Central memory CD4-positive, alpha-beta T cell (primary cell): ENCODE measurements around the gene ADAMTS17.
"Not testable (repeated sequence)": the region's sequence is repeated elsewhere in the genome, so short reads cannot be mapped to it uniquely, and the experiment has no call there.

Source experiments
- DNase-seq: peaks from one replicate; pipeline ENCODE4 v3.0.0; 2022

Gene ADAMTS17

DNA sequence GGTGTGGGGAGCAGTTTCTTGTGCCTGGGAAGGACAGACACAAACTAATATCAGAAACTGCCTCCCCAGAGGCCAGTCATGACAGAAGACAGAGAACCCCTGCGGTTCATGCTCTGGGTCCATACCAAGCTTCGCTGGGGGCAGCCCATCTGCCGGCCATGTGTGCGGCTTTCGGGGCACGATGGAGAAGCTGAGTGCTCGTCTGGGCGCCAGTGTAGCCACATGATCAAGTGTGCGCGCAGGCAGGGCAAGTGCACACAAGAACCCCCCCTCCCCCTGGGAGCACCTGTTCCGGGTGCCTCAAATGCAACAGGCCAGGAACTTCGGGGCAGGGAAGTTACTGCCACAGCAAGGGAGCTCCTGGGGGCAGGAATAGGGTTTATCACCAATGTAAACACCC is 1.8 kb downstream of the ADAMTS17 start:
- no peak for DNase-seq

DNA sequence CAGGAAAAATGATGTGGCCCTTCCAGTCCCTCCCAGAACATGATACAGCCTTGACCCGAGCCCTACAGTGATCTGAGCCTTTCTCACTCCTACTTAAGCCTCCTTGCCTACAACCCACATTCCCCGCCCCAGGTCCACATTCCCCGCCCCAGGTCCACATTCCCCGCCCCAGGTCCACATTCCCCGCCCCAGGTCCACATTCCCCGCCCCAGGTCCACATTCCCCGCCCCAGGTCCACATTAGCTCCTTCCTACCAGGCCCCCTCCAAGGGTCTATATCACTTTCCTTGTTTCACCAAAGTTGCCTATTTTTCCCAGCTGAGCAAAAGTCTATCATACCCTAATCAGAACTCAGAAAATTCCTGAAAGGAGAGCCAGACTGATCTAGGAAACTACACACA is 2.3 kb downstream of the ADAMTS17 start:
- DNase-seq: not testable (repeated sequence)

DNA sequence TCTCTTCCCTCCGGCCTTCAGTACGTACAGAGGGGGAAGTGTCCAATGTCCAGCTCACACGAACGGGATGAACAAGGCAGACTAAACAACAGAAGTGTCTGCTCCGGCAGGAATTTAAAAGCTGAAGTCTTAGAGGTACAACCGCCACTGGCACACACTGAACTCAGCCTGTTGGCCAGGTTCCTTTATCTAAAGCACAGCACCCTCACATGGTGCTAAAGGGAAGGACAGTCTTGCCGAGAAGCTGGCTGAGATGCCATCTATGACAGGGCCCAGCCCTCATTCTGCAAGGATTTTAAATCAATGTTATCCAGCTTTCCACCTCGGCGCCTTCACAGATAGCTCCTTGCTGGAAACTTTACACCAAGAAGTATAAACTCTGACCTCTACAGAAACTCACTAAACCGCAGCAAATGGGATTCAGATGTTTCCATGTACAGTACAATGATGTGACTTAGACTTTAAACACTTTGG is 2.8 kb downstream of the ADAMTS17 start:
- DNase-seq: peak; percentile 70

DNA sequence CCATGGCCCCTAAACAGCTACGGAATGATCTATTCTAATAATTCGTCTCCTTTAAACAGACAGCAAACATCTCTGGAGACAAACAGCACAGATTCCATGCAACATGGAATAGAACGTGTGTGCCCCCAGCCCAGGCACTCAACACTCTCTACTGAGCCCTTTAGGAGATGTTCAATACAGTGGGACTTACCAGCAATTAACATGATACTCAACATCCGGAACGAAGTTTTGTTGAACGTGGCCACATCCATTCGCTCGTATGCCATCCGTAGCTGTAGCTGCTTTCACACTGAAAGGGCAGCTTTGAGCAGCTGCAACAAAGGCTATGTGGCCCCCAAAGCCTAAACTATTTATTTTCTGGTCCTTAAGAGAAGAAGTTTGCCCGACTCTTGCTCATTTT is 3.5 kb downstream of the ADAMTS17 start:
- DNase-seq: no peak

- no peak for DNase-seq
Observed at GRCh38 chr15:100337096-100338044, 4.4 kb downstream of the ADAMTS17 start.

GRCh38 chr15:100336061-100336460 is 5.7 kb downstream of the ADAMTS17 start:
- no peak for DNase-seq

DNA sequence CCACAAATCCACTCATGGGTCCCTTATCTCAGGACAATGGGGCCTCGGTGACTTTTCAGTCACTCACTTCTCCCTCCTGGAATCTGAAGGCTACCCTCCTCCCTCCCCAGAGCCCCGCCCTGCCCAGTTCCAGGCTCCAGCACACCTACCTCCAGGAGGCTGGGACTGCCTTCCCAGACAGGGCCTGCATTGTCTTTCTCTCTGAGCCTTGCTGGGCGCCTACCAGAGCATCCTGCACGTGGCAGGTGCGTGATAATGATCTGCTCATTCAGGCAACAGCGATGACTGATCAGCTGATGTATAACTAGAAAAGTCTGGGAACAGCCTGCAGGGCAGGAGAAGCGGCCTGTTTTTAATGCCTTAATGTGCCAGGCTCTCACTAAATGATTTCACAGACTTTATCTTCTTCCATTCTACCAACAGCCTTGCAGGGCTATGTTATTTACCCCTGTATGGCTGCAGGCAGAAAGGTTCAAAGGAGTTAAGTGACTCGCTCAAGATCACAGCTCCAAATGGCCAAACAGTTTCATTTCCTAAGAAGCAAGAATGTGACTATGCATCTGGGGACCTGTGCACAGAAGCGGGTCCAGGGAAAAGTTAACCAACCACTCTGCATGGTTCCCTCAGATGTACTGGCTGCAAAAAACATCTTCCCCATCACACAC is 6.3 kb downstream of the ADAMTS17 start:
- no peak for DNase-seq

GRCh38 chr15:100334905-100335304 is 6.9 kb downstream of the ADAMTS17 start:
- no peak for DNase-seq

DNA sequence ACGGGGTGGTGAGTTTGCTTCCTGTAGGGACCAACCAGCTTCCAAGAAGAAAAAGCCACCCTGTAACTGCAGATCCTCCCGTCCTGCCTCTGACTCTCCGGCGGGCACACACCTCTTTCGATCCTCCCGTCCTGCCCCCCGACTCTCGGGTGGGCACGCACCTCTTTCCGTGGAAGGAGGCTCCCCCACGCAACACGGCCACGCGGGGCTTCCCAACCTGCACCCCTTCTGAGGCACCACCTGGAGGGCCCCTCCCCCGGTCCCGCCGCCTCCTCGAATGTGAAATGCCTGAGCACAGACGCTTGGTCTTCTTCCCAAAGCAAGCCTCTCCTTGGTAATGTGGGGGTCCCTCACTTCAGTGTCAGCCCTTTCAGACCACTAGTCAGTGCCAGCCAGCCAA is 7.3 kb downstream of the ADAMTS17 start:
- no peak for DNase-seq

GRCh38 chr15:100334015-100334414 is 7.8 kb downstream of the ADAMTS17 start:
- no peak for DNase-seq

DNA sequence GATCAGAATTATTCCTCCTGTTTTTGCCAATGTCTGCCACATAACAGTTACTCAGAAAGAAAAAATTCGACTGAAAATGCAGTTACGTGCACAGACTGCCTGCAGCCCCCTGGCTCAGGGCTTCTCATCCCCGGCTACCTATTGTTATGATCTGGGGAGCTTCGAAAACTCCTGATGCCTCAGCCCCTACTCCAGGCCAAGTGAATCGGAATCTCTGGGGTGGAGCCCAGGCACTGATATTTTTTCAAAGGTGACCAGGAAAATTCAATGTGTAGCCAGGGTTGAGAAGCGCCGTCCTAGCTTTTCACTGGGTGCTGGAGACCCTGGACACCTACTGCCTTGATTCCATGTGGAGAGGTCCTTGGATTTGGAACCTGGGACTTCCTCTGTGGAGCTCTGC is 8.5 kb downstream of the ADAMTS17 start:
- DNase-seq: no peak

DNA sequence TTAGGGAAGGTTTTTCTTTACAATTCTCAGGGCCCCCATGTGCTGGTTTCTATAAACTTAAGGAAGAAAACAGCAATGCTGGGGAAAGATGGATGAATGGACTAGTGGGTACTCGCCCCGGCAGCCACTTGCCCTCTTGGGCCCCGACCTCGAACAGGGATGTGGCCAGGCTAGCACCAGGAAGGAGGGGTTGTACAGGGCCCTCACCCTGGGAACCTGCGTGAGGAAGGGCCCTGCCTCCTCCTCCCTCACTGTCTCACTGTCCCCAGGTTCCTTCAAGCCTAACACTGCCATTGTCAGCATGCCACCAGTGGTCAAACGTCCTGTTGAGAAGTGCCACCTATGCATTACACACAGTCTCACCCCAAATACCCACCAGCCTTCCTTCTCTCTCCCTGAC is 9.1 kb downstream of the ADAMTS17 start:
- DNase-seq: no peak

- DNase-seq: no peak
Observed at GRCh38 chr15:100332231-100332630, 9.5 kb downstream of the ADAMTS17 start.

GRCh38 chr15:100330629-100331215 is 11.1 kb downstream of the ADAMTS17 start:
- DNase-seq: peak; percentile 71

GRCh38 chr15:100330221-100330620 is 11.6 kb downstream of the ADAMTS17 start:
- DNase-seq: no peak

DNA sequence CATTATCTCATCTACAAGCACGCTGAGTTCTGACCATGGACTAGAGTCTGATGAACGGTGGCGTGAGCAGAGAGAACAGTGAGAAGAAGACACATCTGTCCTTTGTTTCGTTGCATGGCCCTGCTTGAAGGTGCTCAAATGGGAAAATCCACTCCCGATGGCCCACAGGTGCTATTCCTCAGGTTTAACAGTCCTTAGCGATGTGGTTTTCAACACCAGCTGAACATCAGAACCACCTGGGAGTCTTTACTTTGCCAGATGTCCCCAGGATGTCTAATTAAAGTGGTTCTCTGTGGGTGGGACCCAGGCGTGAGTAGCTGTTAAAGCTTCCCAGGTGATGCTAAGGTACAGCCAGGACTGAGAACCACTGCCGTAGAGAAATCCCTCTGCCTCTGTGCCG is 13.0 kb downstream of the ADAMTS17 start:
- DNase-seq: no peak

- no peak for DNase-seq
Observed at GRCh38 chr15:100318880-100319279, 22.9 kb downstream of the ADAMTS17 start.

GRCh38 chr15:100314809-100315400 is 26.9 kb downstream of the ADAMTS17 start:
- no peak for DNase-seq

- no peak for DNase-seq
Observed at GRCh38 chr15:100311833-100312476, 29.8 kb downstream of the ADAMTS17 start.

- no peak for DNase-seq
Observed at GRCh38 chr15:100311154-100311625, 30.6 kb downstream of the ADAMTS17 start.

GRCh38 chr15:100310513-100311153 is 31.1 kb downstream of the ADAMTS17 start:
- DNase-seq: no peak

DNA sequence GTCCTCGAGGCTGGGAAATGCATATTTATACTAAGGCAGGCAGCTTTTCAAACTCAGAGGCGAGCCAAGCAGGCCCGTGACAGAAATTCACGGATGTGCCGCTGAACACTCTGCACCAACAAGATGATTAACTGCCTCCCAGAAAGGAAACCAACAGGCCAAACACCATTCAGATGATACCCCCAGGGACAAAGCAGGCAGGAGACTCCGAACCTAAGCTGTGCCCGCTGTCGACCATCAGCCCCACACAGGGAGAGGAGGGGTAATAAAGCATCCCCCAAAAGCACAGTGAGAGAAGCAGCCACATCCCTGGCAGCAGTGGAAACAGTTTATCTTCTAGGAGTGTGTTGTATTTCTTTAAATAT is 31.8 kb downstream of the ADAMTS17 start:
- no peak for DNase-seq
